GM13976 (cell line): Measurements from ENCODE around the gene PXN.

Experiments
- DNase-seq: peaks from one replicate; pipeline ENCODE4 v3.0.0; 2012; ENCODE audit warnings: low spot score
- CTCF ChIP-seq: IDR thresholded peaks from 2 replicates; pipeline ENCODE4 v1.5.1; 2012; ENCODE audit warnings: borderline replicate concordance, mild to moderate bottlenecking; ENCODE audit not compliant: insufficient read depth; ENCODE audit errors: extremely low read depth, missing control alignments, control extremely low read depth
- in situ Hi-C: fragments of 300-500 bp; cut with MboI; formaldehyde crosslinking; loops from one replicate; pipeline ENCODE4 v1.12.0; 2022; ENCODE audit warnings: low sequenced_read_pairs, mixed read lengths, inconsistent platforms; ENCODE audit not compliant: unreplicated experiment

The PXN gene

GRCh38 chr12:120181991-120182631 lies 83.4 kb downstream of the PXN start:
- no peak for DNase-seq
- in situ Hi-C loops: no loop called here
- TF ChIP-seq CTCF: no peak

- no peak for DNase-seq
- TF ChIP-seq CTCF: no peak
- in situ Hi-C loops: no loop called here
These were observed 84.6 kb downstream of the PXN start for GRCh38 chr12:120180975-120181374.

- no peak for DNase-seq
- TF ChIP-seq CTCF: no peak
- in situ Hi-C loops: no loop called here
These were observed 90.0 kb downstream of the PXN start for GRCh38 chr12:120175537-120175936.

- in situ Hi-C loops: no loop called here
These were observed 90.5 kb downstream of the PXN start for GRCh38 chr12:120175062-120175461.

GRCh38 chr12:120172053-120172452 lies 93.5 kb downstream of the PXN start:
- no peak for DNase-seq
- no peak for TF ChIP-seq CTCF
- in situ Hi-C loops: no loop called here

More at GRCh38 chr12:120175062-120175461, 90.5 kb downstream of the PXN start:
- TF ChIP-seq CTCF: no peak
- DNase-seq: no peak

- in situ Hi-C loops: no loop called here
- DNase-seq: no peak
- no peak for TF ChIP-seq CTCF
These were observed 94.9 kb downstream of the PXN start for GRCh38 chr12:120170631-120171030.

- in situ Hi-C loops: no loop called here
- no peak for TF ChIP-seq CTCF
- no peak for DNase-seq
These were observed 95.6 kb downstream of the PXN start for GRCh38 chr12:120169946-120170345.
